ENCODE results near the gene PCDH1. TPM values are rescaled to one million over a fixed set of nuclear protein-coding genes. Genes with fewer than 3 reads are reported as not detected.

The PCDH1 gene
- total and polyA plus RNA-seq, 2 of the 8 experiments (the other 6 are each of a cell fraction or from before 2014, with no cell fraction given) = 101 to 102 TPM

DNA sequence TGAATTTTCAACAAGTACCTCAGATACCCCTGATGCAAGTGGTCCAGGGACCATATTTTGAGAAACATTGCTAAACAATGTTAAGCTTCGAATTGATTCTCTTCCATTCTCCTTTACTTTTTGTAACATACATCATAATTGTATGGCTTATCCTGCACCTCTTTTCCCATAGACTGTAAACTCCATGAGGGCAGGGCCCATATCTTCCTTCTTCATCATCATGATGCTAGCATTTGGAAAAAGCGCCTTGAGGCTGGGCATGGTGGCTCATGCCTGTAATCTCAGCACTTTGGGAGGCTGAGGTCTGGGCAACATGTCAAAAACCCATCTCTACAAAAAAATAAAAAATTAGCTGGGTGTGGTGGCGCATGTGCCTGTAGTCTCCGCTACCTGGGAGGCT is 31.0 kb upstream of the PCDH1 start (continued):
- no peak for TF ChIP-seq CHD7 (IDR thresholded peaks at IDR 0.05; ENCODE audit: insufficient replicate concordance, low read length)
- TF ChIP-seq EZH2 (IDR thresholded peaks at IDR 0.05; ENCODE audit: low read depth, low read length, severe bottlenecking) = no peak
- no peak for TF ChIP-seq RFX5 (IDR thresholded peaks at IDR 0.05; ENCODE audit: borderline replicate concordance, low read depth, low read length)
- no peak for TF ChIP-seq KDM1A (IDR thresholded peaks at IDR 0.05; ENCODE audit: borderline replicate concordance, low read length)
- TF ChIP-seq ZNF274 (IDR thresholded peaks at IDR 0.05; ENCODE audit: borderline replicate concordance, extremely low read depth, low read length) = no peak
- no peak for TF ChIP-seq CHD2 (IDR thresholded peaks at IDR 0.05; ENCODE audit: low read length)
- no peak for TF ChIP-seq CBX8 (IDR thresholded peaks at IDR 0.05; ENCODE audit: borderline replicate concordance, low read depth, low read length)

Data from H1 (cell line).